Activated CD4-positive, alpha-beta T cell treated with anti-CD3 and anti-CD28 coated beads for 36 hours (primary cell): Measurements from ENCODE around the gene HOXD9. TPM values are rescaled to one million over a fixed set of nuclear protein-coding genes. Genes with fewer than 3 reads are reported as not detected.

Source experiments
- ATAC-seq: fragments of 200-7000 bp; cut with Tn5 transposase; one replicate; pipeline ENCODE4 v1.10.0; 2021; ENCODE audit warnings: mild to moderate bottlenecking, moderate library complexity
- CTCF ChIA-PET: fragments of 350-600 bp; sonication (Branson Sonifier 250); formaldehyde crosslinking; loops from one replicate; lab custom pipeline; 2021; ENCODE audit warnings: antibody characterized with exemption; lab: Charles Lee
- POLR2A ChIA-PET: fragments of 350-600 bp; sonication (Branson Sonifier 250); formaldehyde crosslinking; loops from one replicate; lab custom pipeline; 2021; ENCODE audit warnings: antibody characterized with exemption, inconsistent platforms; lab: Charles Lee
- DNase-seq: peaks from one replicate; pipeline ENCODE4 v3.0.0-alpha.2; 2020
- H3K27ac Mint-ChIP-seq: one replicate; pipeline ENCODE4 v1.8.0; 2021; ENCODE audit warnings: mixed read lengths
- H3K27me3 Mint-ChIP-seq: one replicate; pipeline ENCODE4 v1.8.0; 2021; ENCODE audit warnings: mixed read lengths
- H3K36me3 Mint-ChIP-seq: one replicate; pipeline ENCODE4 v1.8.0; 2021; ENCODE audit warnings: low read depth, mixed read lengths
- H3K4me1 Mint-ChIP-seq: one replicate; pipeline ENCODE4 v1.8.0; 2021; ENCODE audit warnings: mixed read lengths
- H3K4me3 Mint-ChIP-seq: one replicate; pipeline ENCODE4 v1.8.0; 2021; ENCODE audit warnings: mild to moderate bottlenecking, moderate library complexity, mixed read lengths
- H3K9me3 Mint-ChIP-seq: one replicate; pipeline ENCODE4 v1.8.0; 2021; ENCODE audit warnings: low read depth, mixed read lengths
- intact Hi-C, 2 experiments: fragments of 100-400 bp; cut with DNase I in 1 of 2; cut with micrococcal nuclease in 1 of 2; formaldehyde crosslinking; loops; one replicate each; pipeline versions ENCODE4 v1.14.2 to v1.15.1; 2022 to 2024; cut with DNase I, micrococcal nuclease
- total RNA-seq, 2 experiments: library from RNA; stranded (reverse); gene quantifications; one replicate each; pipeline ENCODE4 v1.2.3, GENCODE V29; 2021

Gene HOXD9
- total RNA-seq, 2 experiments from 2014 or later, result not detected

DNA sequence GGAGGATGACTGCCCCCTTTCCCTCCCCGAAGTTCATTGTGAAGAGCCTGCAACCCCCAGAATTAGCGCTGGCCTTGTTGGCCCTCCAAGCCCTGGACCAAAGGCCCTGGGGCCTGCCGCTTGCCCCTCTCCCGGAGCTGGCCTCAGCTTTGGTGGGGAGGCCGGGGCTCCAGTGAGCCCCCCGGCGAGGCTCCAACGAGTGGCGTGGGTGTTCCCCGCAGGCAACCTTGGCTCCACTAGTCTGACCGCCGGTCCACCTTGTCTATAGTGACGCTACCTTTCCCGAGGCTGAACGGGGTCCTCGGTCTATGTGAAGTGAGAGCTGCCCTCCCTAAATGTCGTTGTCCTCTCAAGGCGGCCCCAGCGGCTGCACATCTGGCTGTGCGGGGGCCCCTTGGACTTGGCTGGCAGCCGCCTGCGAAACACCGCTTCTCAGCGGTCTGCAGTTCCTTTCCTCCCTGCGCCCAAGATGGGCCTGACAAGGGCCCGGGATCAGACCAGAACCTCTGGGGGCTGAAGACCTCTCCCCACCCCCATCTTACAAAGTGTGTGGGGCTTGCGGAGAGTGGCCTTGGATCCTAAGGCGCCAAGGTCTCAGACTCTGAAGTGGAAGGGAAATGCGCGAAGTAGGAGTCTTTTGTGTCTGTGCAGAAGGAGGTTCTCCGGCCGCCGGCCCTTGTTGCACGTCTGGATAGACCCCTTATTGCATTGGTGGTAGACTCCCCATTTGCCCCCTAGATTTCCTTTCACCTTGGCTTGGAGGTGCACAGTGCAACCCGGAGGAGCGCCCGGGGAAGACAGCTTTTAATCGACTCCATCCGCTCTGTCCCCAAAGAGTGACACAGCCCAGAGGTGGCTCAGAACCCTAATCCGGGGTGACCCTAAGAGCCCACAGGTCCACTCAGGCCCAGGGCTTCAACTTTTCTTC is 9.9 kb upstream of the HOXD9 start:
- Mint-ChIP-seq H3K4me3 (no peak overlapping the region), H3K36me3 (no peaks in the 10 kb centered on the region), H3K27me3 (peaks cover 75% of the 10 kb centered on the region), H3K4me1 (peaks cover 7% of the 10 kb centered on the region), H3K9me3 (peaks cover 2% of the 10 kb centered on the region), H3K27ac (no peak overlapping the region)
- ATAC-seq, result no peak
- ChIA-PET POLR2A (no interaction called here), CTCF (interaction anchor here (1.4 to 1.7 kb wide), 2 partner anchors 15 to 17 kb away, joined by 4 read pairs; no protein-coding TSS in a partner anchor)
- intact Hi-C loops, result loop anchor here (2.0 to 5.0 kb wide), 3 partner anchors 28 to 50 kb away; no protein-coding TSS in a partner anchor
- no peak for DNase-seq

DNA sequence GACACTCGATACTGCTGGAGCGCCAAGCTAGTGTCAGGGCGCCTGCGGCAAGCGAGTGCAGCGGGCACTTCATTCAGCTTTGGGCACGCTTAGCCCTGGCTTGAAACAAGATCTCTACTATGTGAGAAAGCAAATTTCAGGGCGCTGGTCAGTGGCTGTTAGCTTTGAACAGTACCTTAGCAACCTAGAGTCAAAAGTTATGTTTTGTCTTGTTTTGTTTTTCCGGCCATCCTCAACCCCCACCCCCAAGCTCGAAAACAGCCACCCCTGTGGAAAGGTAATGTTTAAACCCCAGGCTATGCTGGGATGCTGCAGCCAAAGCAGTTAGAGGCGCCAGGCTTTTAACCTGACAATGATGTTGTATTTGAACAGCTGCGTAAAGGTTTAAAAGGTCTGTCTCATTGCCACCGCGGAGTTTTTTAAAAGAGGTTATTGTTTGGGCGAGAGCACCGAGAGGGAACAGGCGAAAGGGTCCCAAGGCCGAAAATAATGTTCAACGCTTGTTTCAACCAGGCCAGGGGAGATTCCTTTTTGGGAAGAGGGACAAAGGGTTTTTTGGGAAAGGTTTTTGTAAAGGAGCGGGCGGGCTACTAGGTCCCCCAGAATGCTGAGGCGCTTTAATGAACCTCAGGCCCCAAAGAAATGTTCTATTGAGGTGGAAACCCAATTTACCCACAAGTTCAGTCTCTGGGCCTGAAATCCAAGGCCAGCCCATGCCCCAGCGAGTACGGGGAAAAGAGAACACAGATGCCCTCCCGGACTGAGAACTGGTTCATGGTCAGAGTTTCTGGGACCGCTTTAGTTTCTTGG is 8.2 kb upstream of the HOXD9 start:
- Mint-ChIP-seq H3K4me3 (no peak overlapping the region), H3K27ac (no peak overlapping the region), H3K4me1 (peaks cover 8% of the 10 kb centered on the region), H3K27me3 (peaks cover 79% of the 10 kb centered on the region), H3K36me3 (no peaks in the 10 kb centered on the region), H3K9me3 (peaks cover 4% of the 10 kb centered on the region)
- ATAC-seq (no peak), DNase-seq (no peak)
- intact Hi-C loops, result loop anchor here in 1 of 2 experiments (5.0 kb wide), 2 partner anchors 37 to 48 kb away; no protein-coding TSS in a partner anchor
- CTCF ChIA-PET, result interaction anchor here (0.8 to 1.9 kb wide), 6 partner anchors 8 to 29 kb away, joined by 3 to 6 read pairs (median 4); partner anchors contain the start of gene HOXD9
- POLR2A ChIA-PET, result no interaction called here

- ChIA-PET CTCF (interaction anchor here (1.4 to 1.9 kb wide), 2 partner anchors 12 to 30 kb away, joined by 6 read pairs; no protein-coding TSS in a partner anchor), POLR2A (interaction anchor here (0.7 kb wide), 1 partner anchor 77 kb away, joined by 4 read pairs; no protein-coding TSS in a partner anchor)
- no peak for DNase-seq
- Mint-ChIP-seq H3K9me3 (peaks cover 4% of the 10 kb centered on the region), H3K27ac (no peak overlapping the region), H3K4me3 (no peak overlapping the region), H3K36me3 (no peaks in the 10 kb centered on the region), H3K4me1 (peaks cover 6% of the 10 kb centered on the region), H3K27me3 (peaks cover 78% of the 10 kb centered on the region)
- ATAC-seq, result no peak
- intact Hi-C loops, result loop anchor here in 1 of 2 experiments (5.0 kb wide), 2 partner anchors 38 to 47 kb away; no protein-coding TSS in a partner anchor
Measured at GRCh38 chr2:176114930-176115625, 7.4 kb upstream of the HOXD9 start.

DNA sequence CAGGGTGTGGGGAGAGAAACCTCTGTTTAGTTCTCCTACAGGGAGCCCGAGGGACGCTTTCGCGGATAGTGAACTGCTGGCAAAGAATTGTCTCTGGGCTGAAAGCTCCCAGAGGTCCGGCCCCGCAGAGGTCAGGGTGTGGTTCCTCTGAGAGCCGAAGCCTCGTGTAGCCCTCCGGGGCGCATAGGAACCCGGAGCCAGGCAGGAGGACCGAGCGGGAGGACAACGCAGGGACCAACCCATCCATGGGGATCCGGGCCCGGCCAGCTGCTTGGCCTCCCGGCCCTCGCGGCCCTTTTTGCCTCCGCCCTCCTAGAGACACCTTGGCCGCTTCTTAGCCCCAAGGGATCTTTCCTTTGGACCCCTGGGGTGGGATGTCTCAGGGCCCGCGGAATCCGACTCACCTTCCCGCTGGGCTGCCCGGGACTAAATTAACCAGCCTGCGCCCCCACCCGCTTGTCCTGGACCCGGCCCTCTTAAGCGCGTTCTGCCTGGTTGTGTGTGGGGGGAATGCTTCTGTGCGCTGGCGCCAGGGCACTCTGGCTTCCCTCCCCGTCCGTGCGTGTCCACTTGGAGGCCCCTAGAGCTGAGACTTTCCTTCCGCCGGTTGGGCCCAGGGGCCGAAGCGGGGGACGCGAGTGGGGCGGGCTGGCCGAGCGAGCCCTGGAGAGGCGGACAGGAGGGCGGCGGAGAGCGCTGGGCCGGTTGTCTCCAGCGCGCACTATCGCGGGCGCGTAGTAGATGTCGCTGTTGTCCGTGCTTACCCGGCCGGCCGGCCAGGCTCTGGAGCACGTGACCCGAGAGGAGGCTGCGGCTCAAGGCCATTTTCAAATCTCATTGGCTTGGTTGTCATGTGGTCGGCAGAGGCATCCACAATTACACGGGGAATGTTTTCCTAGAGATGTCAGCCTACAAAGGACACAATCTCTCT is 6.4 kb upstream of the HOXD9 start, which contains the start of gene HOXD10:
HOXD10 (plus strand) TSS at position 896 of the 931 bp plus-strand sequence. CDS start 56 bp downstream, outside the sequence.
- no peak for ATAC-seq
- peaks cover 81% of the 10 kb centered on the region for H3K27me3 Mint-ChIP-seq
- intact Hi-C loops, result no loop called here
- no peaks in the 10 kb centered on the region for H3K36me3 Mint-ChIP-seq
- H3K4me3 Mint-ChIP-seq, result no peak within 1 kb of the TSS
- POLR2A ChIA-PET, result no interaction called here
- H3K27ac Mint-ChIP-seq, result no peak within 1 kb of the TSS
- DNase-seq, result no peak
- CTCF ChIA-PET, result interaction anchor here (1.1 kb wide), 1 partner anchor 17 kb away, joined by 4 read pairs; no protein-coding TSS in a partner anchor
- peaks cover 4% of the 10 kb centered on the region for H3K9me3 Mint-ChIP-seq
- peaks cover 6% of the 10 kb centered on the region for H3K4me1 Mint-ChIP-seq

DNA sequence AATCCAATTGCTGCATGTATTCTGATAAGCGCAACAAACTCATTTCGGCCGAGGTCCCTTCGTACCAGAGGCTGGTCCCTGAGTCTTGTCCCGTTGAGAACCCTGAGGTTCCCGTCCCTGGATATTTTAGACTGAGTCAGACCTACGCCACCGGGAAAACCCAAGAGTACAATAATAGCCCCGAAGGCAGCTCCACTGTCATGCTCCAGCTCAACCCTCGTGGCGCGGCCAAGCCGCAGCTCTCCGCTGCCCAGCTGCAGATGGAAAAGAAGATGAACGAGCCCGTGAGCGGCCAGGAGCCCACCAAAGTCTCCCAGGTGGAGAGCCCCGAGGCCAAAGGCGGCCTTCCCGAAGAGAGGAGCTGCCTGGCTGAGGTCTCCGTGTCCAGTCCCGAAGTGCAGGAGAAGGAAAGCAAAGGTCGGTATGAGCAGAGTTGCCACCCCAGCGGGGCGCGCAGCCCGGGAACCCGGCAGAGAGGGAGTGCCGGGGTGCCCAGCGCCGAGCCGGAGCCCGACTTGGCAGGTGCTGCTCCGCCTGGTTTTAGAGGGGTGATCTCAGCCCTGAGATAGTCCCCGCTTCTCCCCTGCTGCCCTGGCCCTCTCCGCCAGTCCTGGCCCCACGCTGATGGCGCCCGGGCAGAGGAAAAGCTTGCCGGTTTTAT is 5.2 kb upstream of the HOXD9 start:
- ChIA-PET POLR2A (no interaction called here), CTCF (interaction anchor here (0.6 to 1.4 kb wide), 5 partner anchors 9 to 750 kb away, joined by 3 to 4 read pairs (median 3); no protein-coding TSS in a partner anchor)
- ATAC-seq, result no peak
- H3K36me3 Mint-ChIP-seq, result no peaks in the 10 kb centered on the region
- no peak for DNase-seq
- peaks cover 4% of the 10 kb centered on the region for H3K9me3 Mint-ChIP-seq
- intact Hi-C loops, result no loop called here
- H3K4me1 Mint-ChIP-seq, result peaks cover 4% of the 10 kb centered on the region
- H3K4me3 Mint-ChIP-seq, result no peak overlapping the region
- H3K27ac Mint-ChIP-seq, result no peak overlapping the region
- peaks cover 72% of the 10 kb centered on the region for H3K27me3 Mint-ChIP-seq

- no peak for ATAC-seq
- no peak overlapping the region for H3K4me3 Mint-ChIP-seq
- ChIA-PET CTCF (interaction anchor here (0.6 to 1.4 kb wide), 5 partner anchors 9 to 751 kb away, joined by 3 to 4 read pairs (median 3); no protein-coding TSS in a partner anchor), POLR2A (no interaction called here)
- no peak overlapping the region for H3K27ac Mint-ChIP-seq
- peaks cover 4% of the 10 kb centered on the region for H3K4me1 Mint-ChIP-seq
- H3K36me3 Mint-ChIP-seq, result no peaks in the 10 kb centered on the region
- intact Hi-C loops, result no loop called here
- no peak for DNase-seq
- H3K27me3 Mint-ChIP-seq, result peaks cover 70% of the 10 kb centered on the region
- H3K9me3 Mint-ChIP-seq, result peaks cover 4% of the 10 kb centered on the region
Measured at GRCh38 chr2:176117823-176118371, 4.6 kb upstream of the HOXD9 start.

DNA sequence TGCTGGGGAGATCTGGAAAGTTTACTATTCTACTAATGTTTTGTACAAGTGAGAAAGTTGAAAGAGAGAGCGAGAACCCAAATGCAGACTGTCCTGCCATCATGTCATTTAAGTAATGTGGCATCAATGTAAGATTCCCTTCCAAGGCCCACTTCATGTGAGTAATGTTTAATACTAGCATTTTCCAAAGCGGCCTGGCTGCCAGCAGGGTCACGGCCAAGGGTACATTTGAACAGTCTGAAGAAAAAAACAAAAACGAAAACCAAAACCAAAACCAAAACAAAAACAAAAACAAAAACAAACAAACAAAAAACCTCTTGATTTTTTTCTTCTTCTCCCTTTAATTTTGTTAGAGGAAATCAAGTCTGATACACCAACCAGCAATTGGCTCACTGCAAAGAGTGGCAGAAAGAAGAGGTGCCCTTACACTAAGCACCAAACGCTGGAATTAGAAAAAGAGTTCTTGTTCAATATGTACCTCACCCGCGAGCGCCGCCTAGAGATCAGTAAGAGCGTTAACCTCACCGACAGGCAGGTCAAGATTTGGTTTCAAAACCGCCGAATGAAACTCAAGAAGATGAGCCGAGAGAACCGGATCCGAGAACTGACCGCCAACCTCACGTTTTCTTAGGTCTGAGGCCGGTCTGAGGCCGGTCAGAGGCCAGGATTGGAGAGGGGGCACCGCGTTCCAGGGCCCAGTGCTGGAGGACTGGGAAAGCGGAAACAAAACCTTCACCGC is 3.7 kb upstream of the HOXD9 start:
- peaks cover 4% of the 10 kb centered on the region for H3K9me3 Mint-ChIP-seq
- H3K4me1 Mint-ChIP-seq, result peaks cover 5% of the 10 kb centered on the region
- no peak overlapping the region for H3K4me3 Mint-ChIP-seq
- H3K27ac Mint-ChIP-seq, result no peak overlapping the region
- ChIA-PET POLR2A (interaction anchor here (0.7 kb wide), 1 partner anchor 27 kb away, joined by 4 read pairs; no protein-coding TSS in a partner anchor), CTCF (interaction anchor here (0.7 to 1.4 kb wide), 2 partner anchors 8 to 22 kb away, joined by 3 to 4 read pairs; no protein-coding TSS in a partner anchor)
- H3K36me3 Mint-ChIP-seq, result no peaks in the 10 kb centered on the region
- DNase-seq (peak; percentile 62), ATAC-seq (no peak)
- intact Hi-C loops, result no loop called here
- peaks cover 65% of the 10 kb centered on the region for H3K27me3 Mint-ChIP-seq

DNA sequence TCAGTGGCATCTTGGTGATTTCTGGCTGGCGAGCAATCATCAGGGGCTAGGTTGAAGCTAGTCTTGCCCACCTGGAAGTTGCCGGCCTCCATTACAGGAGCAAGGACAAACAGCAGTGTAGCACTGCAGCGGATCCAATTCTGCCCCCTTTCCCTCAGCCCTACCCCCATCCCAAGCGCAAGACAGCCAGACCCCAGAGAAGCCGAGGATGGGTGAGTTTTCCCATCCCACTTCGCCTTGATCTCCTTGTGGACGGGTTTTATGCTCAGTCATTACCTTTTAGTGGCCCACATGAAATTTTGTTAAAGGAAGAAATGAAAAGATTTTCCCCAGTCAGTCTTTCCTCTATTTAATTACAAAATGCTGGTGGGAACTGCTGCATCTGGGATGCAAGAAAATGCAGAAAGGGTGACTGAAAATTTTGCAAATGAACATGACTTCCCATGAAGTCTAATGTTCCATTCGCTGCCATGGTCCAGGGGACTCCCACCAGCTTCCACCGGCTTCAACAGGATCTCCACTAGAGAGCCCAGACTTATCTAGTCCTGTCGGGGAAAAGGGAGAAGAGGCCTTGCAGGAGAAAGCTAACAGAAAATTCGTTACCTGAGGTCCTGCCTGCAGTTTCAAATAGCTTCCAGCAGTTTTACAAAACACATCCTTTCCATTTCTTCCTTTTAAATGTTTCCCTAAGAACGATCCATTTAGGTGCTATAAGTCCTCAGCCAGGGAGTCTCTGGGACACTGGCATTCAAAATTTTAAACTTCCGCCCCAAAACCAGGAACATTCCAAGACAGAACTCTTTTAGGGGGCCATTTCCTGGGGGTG is 1.9 kb upstream of the HOXD9 start:
- Mint-ChIP-seq H3K36me3 (no peaks in the 10 kb centered on the region), H3K27me3 (peaks cover 71% of the 10 kb centered on the region), H3K9me3 (peaks cover 4% of the 10 kb centered on the region), H3K27ac (no peak overlapping the region), H3K4me3 (no peak overlapping the region), H3K4me1 (peaks cover 7% of the 10 kb centered on the region)
- intact Hi-C loops, result loop anchor here (5.0 to 10.0 kb wide), 2 partner anchors 38 to 1786 kb away; partner anchors contain the start of genes EVX2 (in 1 of the 2) and SP9 (in 1 of the 2)
- POLR2A ChIA-PET, result no interaction called here
- ATAC-seq, result no peak
- DNase-seq, result no peak
- CTCF ChIA-PET, result interaction anchor here (0.6 to 2.8 kb wide), 11 partner anchors 9 to 1097 kb away, joined by 3 to 12 read pairs (median 3); no protein-coding TSS in a partner anchor
